Smooth muscle cell of trachea (primary cell): ENCODE measurements around the gene COQ5. TPM values are rescaled to one million over a fixed set of nuclear protein-coding genes. Genes with fewer than 3 reads are reported as not detected.

ENCODE experiments used
- total RNA-seq: library from RNA; depleted of rRNA; stranded (reverse); fragments of >200 nt; gene quantifications from 2 replicates; pipeline ENCODE4 v1.2.1, GENCODE V29; 2014

The COQ5 gene, protein sequence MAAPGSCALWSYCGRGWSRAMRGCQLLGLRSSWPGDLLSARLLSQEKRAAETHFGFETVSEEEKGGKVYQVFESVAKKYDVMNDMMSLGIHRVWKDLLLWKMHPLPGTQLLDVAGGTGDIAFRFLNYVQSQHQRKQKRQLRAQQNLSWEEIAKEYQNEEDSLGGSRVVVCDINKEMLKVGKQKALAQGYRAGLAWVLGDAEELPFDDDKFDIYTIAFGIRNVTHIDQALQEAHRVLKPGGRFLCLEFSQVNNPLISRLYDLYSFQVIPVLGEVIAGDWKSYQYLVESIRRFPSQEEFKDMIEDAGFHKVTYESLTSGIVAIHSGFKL
- 33.1 and 46.1 TPM in 2 replicates for total RNA-seq

DNA sequence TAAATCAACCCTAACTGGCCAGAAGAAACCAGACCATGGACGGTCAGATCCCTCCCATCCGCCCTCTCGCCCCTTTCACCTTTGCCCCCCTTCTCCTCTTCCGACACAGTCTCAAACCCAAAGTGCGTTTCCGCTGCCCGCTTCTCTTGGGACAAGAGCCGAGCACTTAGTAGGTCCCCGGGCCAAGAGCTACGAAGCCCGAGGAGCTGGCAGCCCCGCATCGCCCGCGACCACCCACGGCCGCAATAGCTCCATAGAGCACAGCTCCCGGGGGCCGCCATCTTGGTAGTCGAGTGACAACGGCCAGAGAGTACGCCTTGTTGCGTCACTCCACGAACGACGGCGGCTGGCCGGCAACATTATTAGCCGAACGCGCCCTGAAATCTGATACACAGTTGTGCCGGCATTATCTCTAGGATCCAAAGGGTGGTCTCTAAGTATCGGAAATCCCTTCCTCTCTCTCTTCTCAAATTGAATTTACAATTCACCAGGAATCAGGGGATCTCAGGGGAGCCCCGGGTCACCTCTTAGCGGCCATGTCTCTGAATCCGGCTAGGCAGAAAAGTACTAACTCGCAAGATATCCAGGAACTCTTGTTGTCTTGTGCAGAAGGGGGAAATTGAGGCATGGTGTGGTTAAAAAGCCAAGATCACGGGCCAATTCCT lies at the start of gene COQ5:
COQ5 (minus strand) TSS at position 298 of the 665 bp plus-strand sequence; CDS start at position 281, 17 bp downstream.

DNA sequence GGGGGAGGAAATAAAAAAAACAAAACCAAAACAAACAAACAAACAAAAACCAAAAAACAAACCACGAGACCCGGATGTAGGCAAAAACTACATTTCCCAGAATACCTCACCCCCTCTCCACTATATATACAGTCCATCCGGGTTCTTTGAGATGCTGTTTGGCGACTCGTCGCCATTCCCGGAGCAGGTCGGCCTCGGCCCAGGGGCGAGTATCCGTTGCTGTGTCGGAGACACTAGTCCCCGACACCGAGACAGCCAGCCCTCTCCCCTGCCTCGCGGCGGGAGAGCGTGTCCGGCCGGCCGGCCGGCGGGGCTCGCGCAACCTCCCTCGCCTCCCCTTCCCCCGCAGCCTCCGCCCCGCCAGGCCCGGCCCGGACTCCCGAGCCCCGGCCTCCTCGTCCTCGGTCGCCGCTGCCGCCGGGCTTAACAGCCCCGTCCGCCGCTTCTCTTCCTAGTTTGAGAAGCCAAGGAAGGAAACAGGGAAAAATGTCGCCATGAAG lies 5.3 kb upstream of the COQ5 start, which contains the start of gene RNF10:
RNF10 (plus strand) TSS at position 154 of the 500 bp plus-strand sequence. CDS start 456 bp downstream, outside the sequence.

DNA sequence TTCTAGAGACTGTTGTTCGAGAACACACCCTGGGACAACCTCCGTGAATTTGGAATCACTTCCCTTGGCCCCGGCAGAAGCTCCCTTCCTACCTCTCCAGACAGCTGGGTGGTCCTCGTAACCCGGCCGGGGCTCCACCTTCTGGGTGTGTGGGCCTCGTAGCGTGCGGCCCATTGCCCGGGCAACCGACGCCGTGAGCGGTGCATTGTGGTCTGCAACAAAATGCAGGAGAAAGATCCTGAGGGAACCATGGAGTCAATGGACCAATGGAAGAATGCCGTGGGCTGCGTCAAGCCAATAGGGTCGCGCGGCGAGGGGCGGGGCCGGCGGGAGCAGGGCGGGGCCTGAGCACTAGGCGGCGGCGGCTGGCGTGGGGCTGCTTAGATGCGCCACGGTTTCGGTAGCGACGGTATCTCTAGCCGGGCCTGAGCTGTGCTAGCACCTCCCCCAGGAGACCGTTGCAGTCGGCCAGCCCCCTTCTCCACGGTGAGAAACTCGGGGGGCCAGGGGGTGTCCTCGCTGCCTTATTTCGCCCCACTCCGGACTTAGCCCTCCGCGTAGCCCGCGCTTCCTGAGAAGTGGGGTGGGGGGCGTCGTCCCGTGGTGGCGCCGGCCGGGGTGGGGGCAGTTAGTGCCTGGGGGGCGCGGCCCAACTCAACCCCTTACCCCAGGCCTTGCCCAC lies 33.1 kb downstream of the COQ5 start, which contains the start of gene DYNLL1:
DYNLL1 (plus strand) TSS at position 383 of the 682 bp plus-strand sequence. CDS start 309 bp downstream, outside the sequence.

DNA sequence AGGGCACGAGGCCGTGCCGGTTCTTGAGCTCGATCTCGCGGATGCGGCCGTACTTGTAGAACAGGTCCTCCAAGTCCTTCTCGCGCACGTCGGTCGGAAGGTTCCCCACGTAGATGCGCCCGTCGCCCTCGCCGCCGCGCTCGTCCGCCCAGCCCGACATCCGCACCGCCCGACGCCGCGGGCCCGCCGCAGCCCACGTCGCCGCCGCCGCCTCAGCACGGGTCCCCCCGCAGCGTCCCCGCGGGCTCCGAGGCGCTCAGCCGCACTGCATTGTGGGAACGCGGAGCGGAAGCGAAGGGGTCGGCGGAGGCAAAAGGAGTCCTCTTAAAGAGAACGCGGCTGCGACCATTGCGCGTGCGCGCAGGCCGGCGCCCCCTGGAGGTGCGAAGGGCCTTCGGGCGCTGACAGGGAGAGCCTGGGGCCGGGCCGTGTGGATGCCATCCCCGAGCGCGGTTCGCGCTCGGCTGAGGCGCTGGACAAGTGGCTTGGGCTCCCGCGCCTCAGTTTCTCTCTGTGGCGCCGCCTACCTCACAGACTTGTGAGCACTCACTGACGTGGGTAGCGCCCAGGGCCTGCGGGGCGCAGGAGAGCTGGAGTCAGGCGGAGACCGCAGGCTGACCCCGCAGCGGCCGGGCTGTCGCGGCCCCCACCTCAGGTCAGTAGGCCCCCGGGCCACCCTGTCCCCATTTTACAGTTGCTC lies 59.4 kb downstream of the COQ5 start, which contains the start of gene SRSF9:
SRSF9 (minus strand) TSS at position 299 of the 700 bp plus-strand sequence; CDS start at position 160, 139 bp downstream.

Other genes starting within 250 kb of the COQ5 start
- under 0.01 TPM in 2 replicates for gene RNU4-2, start 237.3 kb downstream of the COQ5 start, total RNA-seq
- under 0.01 TPM in 2 replicates for gene RNU4-1, start 235.9 kb downstream of the COQ5 start, total RNA-seq
- 1.8 and 1.9 TPM in 2 replicates for gene SIRT4, start 226.8 kb downstream of the COQ5 start, total RNA-seq
- gene PLA2G1B, start 201.4 kb downstream of the COQ5 start, total RNA-seq: 0.33 TPM in 1 of 2 replicates, not detected in the other
- not detected in 2 replicates for gene MSI1, start 160.0 kb downstream of the COQ5 start, total RNA-seq
- 593 and 630 TPM in 2 replicates for gene COX6A1, start 91.0 kb downstream of the COQ5 start, total RNA-seq
- 23.0 and 24.9 TPM in 2 replicates for gene TRIAP1, start 82.8 kb downstream of the COQ5 start, total RNA-seq
- gene GATC, start 82.7 kb downstream of the COQ5 start, total RNA-seq: 17.4 and 23.4 TPM in 2 replicates
- gene SRSF9, start 59.4 kb downstream of the COQ5 start, total RNA-seq: 162 and 218 TPM in 2 replicates
- gene DYNLL1, start 33.0 kb downstream of the COQ5 start, total RNA-seq: 178 and 248 TPM in 2 replicates
- 173 and 233 TPM in 2 replicates for gene RNF10, start 5.2 kb upstream of the COQ5 start, total RNA-seq
- 32.4 and 63.1 TPM in 2 replicates for gene POP5, start 52.2 kb upstream of the COQ5 start, total RNA-seq
- gene CABP1, start 111.5 kb upstream of the COQ5 start, total RNA-seq: 0.66 and 1.9 TPM in 2 replicates
- 136 and 137 TPM in 2 replicates for gene MLEC, start 158.0 kb upstream of the COQ5 start, total RNA-seq
- 27.1 and 41.4 TPM in 2 replicates for gene UNC119B, start 181.3 kb upstream of the COQ5 start, total RNA-seq
- gene ACADS, start 196.7 kb upstream of the COQ5 start, total RNA-seq: 17.6 and 27.0 TPM in 2 replicates